ENCODE measurements around the gene PCGF3.

Gene PCGF3

DNA sequence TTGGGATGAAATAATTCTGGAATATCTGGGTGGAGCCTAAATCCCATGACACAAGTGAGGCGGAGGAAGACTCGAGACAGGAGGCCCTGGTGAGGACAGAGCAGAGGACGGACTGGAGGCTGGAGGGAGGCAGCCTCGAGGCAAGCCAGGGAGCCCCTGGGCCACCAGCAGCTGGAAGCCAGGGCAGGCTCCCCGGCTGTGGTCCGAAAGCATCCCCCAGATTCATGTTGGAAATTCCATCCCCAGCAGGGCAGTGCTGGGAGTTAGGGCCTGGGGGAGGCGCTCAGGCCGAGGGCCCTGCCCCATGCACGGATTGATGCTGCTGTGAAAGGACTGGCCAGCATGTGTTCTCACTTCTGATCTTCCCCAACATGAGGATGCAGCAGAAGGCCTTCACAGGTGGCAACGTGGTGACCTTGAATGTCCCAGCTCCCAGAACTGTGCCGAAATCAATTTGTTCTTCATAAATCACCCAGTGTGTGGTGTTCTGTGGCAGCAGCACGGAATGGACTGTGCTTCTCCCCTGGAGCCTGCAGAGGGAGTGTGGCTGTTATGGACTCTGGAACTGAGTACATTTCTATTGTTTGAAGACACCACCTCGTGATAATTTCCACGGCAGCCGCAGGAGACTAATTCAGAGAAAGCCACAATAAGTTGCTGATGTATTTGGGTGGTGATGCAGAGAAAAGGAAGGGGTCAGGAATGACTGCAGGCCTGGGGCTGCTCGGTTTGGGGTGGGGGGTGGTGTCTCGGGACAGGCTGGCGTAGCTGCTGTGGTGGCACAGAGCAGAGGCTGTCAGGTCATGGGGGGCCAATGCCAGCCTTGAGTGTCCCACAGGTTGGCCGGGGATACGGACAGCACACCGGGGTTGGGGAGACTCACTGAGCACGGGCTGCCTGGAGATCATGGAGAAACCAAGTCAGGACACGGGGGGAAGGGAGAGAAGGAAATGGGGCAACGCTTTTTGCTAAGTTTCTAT, 56.9 kb downstream of the PCGF3 start:
- Histone ChIP-seq H4K20me1 (ENCODE audit: insufficient read depth, low read length, poor library complexity, severe bottlenecking) (peaks cover 24% of the 10 kb centered on the region), H2AFZ (ENCODE audit: low read length) (no peak overlapping the region), H3K4me1 (ENCODE audit: insufficient read depth, low read length, poor library complexity, severe bottlenecking) (peaks cover 6% of the 10 kb centered on the region), H3F3A (ENCODE audit: low read depth) (no peaks in the 10 kb centered on the region), H3K4me2 (ENCODE audit: low read depth, low read length, poor library complexity, severe bottlenecking) (no peak overlapping the region), H3K4me3 (ENCODE audit: low read length, poor library complexity, severe bottlenecking) (no peak overlapping the region), H3K9me2 (replicated peaks; ENCODE audit: low read depth, low read length) (no peaks in the 10 kb centered on the region), H3K36me3 (ENCODE audit: insufficient read depth, low read length) (peaks cover 60% of the 10 kb centered on the region), H3K9me3 (ENCODE audit: insufficient read depth, low read depth, low read length) (no peaks in the 10 kb centered on the region), H3K27me3 (ENCODE audit: insufficient read depth, low read length, poor library complexity, severe bottlenecking) (no peaks in the 10 kb centered on the region), H3K9ac (ENCODE audit: low read depth, low read length, poor library complexity, severe bottlenecking) (no peak overlapping the region), H3K79me2 (ENCODE audit: insufficient read depth, low read length) (no peaks in the 10 kb centered on the region; the same call in 1 of the 2 replicates)
- no peak for TF ChIP-seq EZH2phosphoT487 (IDR thresholded peaks at IDR 0.05; ENCODE audit: borderline replicate concordance)
- TF ChIP-seq, protein P1, sequence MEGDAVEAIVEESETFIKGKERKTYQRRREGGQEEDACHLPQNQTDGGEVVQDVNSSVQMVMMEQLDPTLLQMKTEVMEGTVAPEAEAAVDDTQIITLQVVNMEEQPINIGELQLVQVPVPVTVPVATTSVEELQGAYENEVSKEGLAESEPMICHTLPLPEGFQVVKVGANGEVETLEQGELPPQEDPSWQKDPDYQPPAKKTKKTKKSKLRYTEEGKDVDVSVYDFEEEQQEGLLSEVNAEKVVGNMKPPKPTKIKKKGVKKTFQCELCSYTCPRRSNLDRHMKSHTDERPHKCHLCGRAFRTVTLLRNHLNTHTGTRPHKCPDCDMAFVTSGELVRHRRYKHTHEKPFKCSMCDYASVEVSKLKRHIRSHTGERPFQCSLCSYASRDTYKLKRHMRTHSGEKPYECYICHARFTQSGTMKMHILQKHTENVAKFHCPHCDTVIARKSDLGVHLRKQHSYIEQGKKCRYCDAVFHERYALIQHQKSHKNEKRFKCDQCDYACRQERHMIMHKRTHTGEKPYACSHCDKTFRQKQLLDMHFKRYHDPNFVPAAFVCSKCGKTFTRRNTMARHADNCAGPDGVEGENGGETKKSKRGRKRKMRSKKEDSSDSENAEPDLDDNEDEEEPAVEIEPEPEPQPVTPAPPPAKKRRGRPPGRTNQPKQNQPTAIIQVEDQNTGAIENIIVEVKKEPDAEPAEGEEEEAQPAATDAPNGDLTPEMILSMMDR (conservative IDR thresholded peaks at IDR 0.05; ENCODE audit: low read length): peak; percentile 47

DNA sequence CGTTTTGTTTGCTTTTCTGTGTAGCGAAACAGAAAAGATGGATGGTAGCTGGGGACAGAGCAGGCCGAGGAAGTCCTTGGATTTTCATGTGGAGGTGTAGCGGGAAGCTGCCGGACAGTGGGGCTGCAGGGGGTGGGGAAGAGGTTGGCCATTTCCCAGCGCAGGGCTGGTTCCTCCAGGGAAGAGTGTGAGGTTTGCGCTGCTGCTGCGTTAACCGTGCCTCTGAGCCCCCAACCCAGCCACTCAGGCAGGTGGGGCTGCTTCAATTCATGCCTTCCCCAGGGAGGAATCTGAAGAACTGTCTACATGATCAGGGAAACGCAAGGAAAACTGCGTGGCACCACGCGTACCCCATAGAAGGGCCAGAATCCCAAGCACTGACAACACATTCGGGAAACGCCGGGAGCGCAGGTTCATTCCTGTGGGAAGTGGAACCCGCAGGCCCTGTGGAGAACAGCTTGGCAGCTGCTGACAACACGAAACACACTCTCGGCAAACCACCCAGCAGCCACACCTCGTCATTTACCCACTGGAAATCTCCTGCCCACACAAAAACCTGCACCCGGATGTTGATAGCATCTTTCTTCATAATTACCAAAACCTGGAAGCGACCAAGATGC, 57.7 kb downstream of the PCGF3 start:
- Histone ChIP-seq H3K9me3 (ENCODE audit: insufficient read depth, low read depth, low read length) (no peaks in the 10 kb centered on the region), H3K9me2 (replicated peaks; ENCODE audit: low read depth, low read length) (no peaks in the 10 kb centered on the region), H3K27me3 (ENCODE audit: insufficient read depth, low read length, poor library complexity, severe bottlenecking) (no peaks in the 10 kb centered on the region), H2AFZ (ENCODE audit: low read length) (no peak overlapping the region), H3K4me1 (ENCODE audit: insufficient read depth, low read length, poor library complexity, severe bottlenecking) (peaks cover 6% of the 10 kb centered on the region), H3K4me2 (ENCODE audit: low read depth, low read length, poor library complexity, severe bottlenecking) (no peak overlapping the region), H3K9ac (ENCODE audit: low read depth, low read length, poor library complexity, severe bottlenecking) (no peak overlapping the region), H3K79me2 (ENCODE audit: insufficient read depth, low read length) (no peaks in the 10 kb centered on the region; the same call in 1 of the 2 replicates), H3K36me3 (ENCODE audit: insufficient read depth, low read length) (peaks cover 68% of the 10 kb centered on the region), H3K4me3 (ENCODE audit: low read length, poor library complexity, severe bottlenecking) (no peak overlapping the region), H4K20me1 (ENCODE audit: insufficient read depth, low read length, poor library complexity, severe bottlenecking) (peaks cover 24% of the 10 kb centered on the region), H3F3A (ENCODE audit: low read depth) (no peaks in the 10 kb centered on the region)
- TF ChIP-seq, protein P1 (conservative IDR thresholded peaks at IDR 0.05; ENCODE audit: low read length): no peak
- no peak for TF ChIP-seq EZH2phosphoT487 (IDR thresholded peaks at IDR 0.05; ENCODE audit: borderline replicate concordance)

DNA sequence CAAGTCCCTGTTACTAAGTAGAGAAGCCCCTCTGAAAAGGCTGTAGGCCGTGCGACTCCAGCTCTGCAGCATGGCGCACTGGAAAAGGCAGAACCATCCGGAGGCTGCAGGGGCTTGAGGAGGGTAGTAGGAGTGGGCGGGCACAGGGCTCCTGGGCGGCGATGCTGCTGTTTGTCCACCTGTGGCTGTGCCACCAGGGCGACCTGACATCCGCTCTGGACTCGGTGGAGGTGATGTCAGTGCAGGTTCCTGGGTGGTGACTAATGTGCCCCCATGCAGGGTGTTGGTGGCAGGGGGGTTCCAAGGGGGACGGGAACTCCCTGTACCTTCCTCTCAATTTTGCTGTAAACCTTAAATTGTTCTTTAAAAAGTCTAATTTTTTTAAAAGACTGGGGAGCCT, 58.3 kb downstream of the PCGF3 start:
- Histone ChIP-seq H3K9ac (ENCODE audit: low read depth, low read length, poor library complexity, severe bottlenecking) (no peak overlapping the region), H3K4me2 (ENCODE audit: low read depth, low read length, poor library complexity, severe bottlenecking) (no peak overlapping the region), H3K27me3 (ENCODE audit: insufficient read depth, low read length, poor library complexity, severe bottlenecking) (no peaks in the 10 kb centered on the region), H3F3A (ENCODE audit: low read depth) (no peaks in the 10 kb centered on the region), H3K9me3 (ENCODE audit: insufficient read depth, low read depth, low read length) (no peaks in the 10 kb centered on the region), H3K4me3 (ENCODE audit: low read length, poor library complexity, severe bottlenecking) (no peak overlapping the region), H4K20me1 (ENCODE audit: insufficient read depth, low read length, poor library complexity, severe bottlenecking) (peaks cover 30% of the 10 kb centered on the region), H3K79me2 (ENCODE audit: insufficient read depth, low read length) (peaks cover 3% of the 10 kb centered on the region; the same call in 1 of the 2 replicates), H3K4me1 (ENCODE audit: insufficient read depth, low read length, poor library complexity, severe bottlenecking) (peaks cover 6% of the 10 kb centered on the region), H3K9me2 (replicated peaks; ENCODE audit: low read depth, low read length) (no peaks in the 10 kb centered on the region), H3K36me3 (ENCODE audit: insufficient read depth, low read length) (peaks cover 72% of the 10 kb centered on the region), H2AFZ (ENCODE audit: low read length) (no peak overlapping the region)
- TF ChIP-seq EZH2phosphoT487 (IDR thresholded peaks at IDR 0.05; ENCODE audit: borderline replicate concordance): no peak
- TF ChIP-seq, protein P1 (conservative IDR thresholded peaks at IDR 0.05; ENCODE audit: low read length): no peak

Measured in Loucy (cell line).